Frontal cortex (tissue), 4 donors: Measurements from ENCODE around the gene ERFE. TPM values are rescaled to one million over a fixed set of nuclear protein-coding genes. Genes with fewer than 3 reads are reported as not detected.

Source experiments
- DNase-seq, 2 donors: peaks; one replicate each; pipeline ENCODE4 v3.0.0; 2012; ENCODE audit warnings: low spot score in 2 of 2
- FAIRE-seq: peaks from 2 replicates; lab custom pipeline; 2012; peaks lifted over from hg19 to GRCh38; lab: Jason Lieb, UNC
- total RNA-seq: library from RNA; depleted of rRNA; stranded (reverse); fragments of >200 nt; gene quantifications from one replicate; pipeline ENCODE4 v1.2.3, GENCODE V29; 2014
- donor health status: control.
- donor health status: control.
- donor health status: control.

The ERFE gene
- total RNA-seq, 1 donor from 2014 or later, result 0.82 TPM

DNA sequence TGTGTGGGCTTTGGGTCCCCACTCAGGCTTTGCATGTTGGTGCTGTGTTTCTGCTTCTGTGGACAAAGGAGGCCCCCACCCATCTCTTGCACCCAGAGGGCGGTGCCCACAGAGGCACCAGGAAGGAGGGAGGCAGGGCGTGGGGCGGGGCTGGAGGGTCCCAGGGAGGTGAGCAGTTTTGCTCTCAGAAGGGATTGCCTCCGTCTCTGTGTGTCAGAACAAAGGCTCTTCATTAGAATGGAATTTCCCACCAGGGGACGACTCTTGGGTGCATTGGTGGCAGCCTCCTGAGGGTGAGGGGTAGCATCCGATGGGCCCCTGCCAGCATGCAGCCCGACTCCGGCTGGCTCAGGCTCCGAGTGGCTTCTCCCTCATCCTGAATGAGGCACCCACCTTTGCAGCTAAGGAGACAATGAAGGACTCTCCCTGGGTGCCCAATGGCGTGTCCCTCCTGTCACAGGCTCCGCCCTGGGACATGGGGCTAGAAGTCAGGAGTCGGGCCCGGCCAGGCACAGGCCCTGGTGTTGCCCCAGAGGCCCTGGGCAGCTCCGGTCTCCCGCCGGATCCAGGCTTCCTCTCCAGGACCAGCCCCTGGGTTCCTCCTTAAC, 7.0 kb upstream of the ERFE start:
- DNase-seq, result no peak
- FAIRE-seq, result no peak

DNA sequence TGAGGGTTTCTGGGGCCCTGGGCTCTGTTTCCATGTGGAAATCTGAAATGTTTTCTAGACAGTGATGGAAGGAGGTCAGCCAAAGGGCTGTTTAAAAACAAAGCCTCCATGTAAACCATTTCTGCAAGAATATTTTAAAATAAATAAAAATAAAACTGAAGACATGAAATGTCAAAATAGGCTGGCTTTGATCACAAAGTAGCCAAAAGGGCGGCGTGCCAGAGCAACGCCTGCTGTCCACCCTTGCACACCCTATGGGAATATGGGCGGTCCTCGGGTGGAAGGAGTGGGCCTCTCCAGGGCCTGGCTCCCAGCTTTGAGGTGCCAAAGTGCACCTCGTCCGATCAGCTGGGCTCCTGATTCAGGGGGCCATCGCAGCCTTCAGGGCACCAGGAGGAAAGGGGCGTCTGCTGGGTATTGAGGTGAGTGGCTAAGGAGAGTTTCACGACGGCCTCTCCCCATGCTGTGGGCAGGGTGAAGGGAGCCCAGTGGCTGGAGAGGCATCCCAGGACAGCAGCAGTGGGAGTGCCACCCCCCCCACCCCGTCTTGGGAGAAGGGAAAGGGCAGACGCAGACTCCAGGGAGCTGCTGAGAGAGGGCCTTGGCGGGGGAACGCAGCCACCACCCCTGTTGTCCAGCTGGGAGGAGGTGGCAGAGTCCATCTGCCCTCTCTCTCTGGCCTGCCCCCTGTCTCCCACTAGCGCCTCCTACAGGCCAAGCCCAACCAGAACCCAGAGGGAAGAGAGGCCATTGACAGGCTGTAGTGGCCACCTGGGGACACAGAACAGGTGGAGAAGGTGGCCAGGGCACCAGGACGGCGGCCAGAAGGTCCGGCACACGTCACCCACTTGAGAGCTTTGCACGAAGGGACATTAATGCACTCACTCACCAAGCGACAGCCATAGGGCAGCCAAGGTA, 5.7 kb upstream of the ERFE start:
- FAIRE-seq (no peak), DNase-seq (no peak)

DNA sequence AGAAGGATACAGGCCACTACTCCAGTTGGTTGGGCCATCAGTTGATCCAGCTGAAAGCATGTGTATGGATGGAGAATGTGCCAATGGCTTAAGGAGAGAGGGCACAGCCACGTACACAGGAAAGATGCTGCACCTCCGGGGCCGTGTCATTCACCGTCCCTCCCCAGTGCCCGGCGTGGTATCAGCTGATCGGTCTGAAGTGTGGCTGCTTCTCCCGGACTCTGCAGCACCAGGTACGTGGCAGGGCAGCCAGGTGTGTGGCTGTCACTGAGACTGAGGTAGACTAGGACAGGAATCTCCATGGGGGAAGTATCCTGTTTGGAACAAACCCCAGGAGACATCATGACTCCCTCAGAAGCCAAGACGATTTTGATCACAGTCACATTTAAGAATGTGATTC, 4.2 kb upstream of the ERFE start:
- DNase-seq (no peak), FAIRE-seq (no peak)

DNA sequence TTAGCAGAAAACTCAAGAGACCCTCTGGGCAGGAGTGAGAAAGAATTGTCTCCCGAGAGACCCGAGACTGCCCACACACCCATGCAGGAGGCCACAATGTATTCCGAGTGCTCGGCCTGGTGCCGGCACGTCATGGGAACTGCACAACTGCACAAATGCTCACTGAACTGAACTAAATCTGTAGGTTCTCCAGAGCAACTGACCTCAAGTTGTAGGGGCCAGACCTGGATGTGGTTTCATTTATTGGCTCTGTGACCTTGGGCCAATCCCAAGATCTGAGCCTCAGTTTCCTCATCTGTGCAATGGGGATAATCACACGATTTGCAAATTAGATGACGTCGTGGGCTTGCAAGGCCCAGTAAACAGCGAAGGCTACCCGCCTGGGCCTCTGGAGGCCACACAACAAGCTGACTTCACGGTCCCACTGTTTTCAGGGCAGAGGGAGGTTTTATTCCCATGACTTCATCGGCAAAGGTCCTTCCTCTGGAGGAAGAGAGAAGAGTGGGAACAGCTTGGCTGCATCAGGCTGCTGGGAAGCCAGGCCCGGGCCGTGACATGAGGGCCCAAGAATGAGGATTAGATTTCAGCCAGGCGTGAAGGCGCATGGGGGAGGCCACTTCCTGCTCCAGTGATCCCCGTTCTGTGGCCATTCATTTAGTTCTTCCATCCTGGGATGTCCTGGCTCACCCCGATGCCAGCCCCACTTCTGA, 3.6 kb upstream of the ERFE start:
- FAIRE-seq (no peak), DNase-seq (no peak)

DNA sequence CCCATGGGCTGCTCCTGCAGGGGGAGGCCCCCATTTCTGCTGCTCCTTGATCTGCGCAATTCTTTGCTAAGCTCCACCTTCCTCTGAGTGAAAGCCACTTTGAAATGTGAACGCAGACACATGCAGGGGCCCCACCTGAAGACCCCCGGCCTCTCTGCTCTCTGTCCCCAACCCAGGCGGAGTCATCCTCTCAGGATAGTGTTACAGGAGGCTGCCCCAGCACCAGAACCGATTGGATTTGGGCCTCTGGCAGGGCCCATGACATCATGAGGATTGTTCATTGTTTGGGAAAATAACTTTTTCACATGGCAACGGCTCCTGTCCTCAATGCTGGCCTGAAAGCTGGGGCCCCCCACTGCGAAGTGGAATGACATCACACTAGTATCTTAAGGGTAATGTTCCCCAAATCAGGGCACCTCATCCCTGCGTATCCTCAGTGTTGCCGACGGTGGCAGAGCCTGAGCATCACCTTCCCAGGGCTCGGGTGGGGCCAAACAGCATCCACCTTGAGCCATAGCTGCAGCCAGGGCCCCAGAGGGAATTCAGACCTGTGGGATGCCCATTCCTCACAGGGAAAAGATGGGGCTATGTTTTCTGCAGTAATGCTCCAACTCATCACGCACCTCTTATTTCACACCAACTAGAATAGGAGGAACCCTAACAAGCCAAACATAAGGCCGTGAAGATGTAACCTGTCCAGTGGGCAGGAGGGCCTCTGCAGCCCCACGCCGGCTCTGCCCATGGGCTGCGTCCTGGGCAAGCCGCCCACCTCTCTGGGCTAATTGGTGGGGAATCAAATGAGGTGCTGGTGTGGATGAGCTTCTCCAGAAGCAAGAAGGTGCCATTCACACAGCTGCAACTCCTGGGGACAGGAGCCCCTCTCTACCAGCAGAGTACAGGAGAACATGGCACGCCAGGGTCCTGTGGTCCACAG, 2.7 kb upstream of the ERFE start:
- no peak for FAIRE-seq

DNA sequence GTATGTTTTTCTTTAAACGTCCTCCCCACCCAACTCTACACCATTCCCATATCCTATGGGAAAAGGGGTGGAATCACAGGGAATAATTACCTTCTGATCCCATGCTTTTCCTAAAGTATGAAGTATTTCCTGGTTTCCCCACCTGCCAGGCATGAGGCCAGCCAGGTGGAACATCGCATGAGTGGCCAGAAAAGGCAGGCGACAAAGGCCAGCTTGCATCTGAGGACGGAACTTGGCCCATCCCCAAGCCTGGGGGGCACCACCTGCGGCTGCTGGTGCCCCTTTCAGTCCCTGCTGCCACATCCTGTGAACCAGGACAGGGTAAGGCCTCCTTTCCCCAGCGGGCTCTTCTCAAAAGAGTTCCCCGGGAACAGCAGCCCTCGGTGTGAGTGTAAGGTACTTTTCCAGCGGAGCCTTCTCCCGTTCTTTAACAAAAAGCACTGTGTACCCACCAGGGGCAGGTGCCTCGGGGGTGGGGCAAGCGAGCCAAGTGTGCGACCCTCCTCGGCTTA, 1.2 kb upstream of the ERFE start:
- FAIRE-seq (no peak), DNase-seq (no peak)

More for the DNA sequence above, 2.7 kb upstream of the ERFE start:
- DNase-seq, result no peak

DNA sequence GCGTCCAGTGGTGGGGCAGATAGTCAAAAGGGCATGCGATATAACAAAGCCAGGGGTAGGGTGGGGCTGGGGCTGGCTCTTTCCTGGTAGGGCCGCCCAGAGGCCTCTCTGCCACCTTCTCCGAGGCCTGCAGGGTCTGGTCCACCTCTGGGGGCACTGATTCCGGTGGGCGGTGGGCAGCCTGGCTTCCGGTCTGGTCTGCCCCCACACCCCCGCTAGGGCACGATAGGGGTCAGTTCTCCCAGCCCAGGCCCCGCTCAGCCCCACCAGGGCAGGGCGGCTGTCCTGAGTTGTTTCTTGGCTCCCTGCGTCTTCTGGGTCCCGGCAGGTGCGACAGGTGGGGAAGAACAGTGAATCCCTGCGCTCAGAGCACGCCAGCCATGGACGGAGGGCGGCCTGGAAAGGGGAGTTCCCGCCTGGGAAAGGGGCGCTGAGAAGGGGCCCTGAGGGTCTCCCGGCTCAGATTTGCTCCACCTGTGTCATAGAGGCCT, 707 bp upstream of the ERFE start:
- DNase-seq, result no peak
- FAIRE-seq, result no peak

DNA sequence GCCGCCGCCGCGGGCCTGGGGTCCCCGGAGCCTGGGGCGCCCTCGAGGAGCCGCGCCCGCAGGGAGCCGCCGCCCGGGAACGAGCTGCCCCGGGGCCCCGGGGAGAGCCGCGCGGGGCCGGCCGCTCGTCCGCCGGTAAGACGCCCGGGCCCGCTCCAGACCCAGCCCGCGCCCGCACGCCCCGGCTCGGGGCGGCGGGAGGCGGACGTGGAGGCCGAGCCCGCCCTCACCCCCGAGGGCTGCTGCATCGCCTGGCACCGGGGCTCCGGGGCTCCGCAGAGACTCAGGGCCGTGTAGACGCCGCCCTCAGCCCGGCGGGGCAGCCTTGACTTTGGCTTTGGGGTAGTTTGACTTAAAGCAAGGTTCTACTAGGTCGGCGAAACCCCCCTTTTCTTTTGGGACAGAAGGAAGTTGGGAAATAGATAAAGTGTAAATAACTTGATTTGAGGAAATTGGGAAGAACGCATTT, 335 bp downstream of the ERFE start:
- DNase-seq, result no peak
- no peak for FAIRE-seq

DNA sequence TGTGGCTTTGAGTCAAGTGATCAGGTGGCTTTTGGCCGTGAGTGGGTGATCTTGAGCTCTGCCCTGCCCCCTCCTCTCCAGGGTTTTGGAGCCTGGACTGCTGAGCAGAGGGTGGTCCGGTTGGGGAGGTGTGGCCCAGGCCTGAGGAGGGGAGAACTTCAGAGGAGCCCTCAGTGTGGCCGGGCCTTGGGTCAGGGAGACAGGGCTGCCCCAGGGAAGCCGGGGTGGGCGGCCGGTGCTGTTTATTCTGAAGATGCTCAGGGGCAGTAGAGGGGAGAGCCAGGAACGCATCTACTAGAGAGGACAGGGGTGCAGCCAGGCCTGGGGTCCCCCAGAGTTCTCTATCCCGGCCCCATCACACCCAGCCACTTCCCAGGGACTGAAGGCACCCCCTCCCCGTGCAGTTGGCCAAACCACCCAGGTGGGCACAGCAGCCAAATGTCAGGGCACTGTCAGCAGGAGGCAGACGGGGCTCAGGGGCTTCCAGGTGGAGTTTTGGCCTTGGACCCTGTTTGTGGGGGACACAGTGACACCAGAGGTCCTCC, 963 bp downstream of the ERFE start:
- FAIRE-seq, result no peak
- no peak for DNase-seq

DNA sequence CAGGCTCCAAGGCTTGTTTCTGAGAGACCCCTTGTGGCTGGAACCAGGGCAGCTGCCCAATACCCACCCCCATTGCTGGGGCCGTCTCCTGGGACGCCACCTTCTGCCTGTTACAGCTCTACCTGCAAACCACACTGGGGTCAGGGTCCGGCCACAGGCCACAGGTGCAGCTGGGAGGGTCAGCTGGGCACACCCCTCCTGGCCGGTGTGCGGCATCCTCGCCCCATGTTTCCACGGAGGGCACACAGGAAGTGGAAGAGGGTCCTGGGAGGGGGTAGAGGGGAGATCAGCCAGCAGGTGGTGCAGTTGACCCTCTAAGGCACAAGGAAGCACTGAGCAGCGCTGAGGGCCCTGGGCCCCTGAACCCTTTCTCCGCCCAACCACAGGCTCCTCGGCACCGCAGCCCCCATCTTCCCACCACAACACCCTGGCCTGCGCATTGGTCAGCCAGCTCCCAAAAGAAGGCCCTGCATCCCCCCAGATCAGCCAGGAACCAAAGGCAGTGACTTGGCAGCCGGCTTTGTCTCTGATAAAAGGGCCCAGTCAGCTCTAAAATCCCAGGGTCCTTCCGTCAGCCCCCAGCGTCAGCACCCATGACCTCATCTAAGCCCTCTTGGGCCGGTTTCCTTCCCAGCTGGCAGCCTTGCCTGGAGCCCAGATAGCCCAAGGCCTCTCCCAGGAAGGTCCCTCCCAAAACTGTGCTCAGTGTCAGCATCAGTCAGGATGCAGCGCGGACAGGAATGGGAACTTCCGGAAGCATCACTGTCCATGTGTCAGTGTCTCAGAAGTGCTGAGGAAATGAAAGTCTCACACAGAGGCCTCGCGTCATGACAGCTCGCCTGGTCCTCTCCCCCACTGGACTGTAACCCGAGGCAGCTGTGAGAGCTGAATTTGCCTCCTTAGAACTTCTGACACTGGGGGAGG, 1.7 kb downstream of the ERFE start:
- DNase-seq, result peak in 1 of 2 donors; percentile 70
- FAIRE-seq, result no peak

DNA sequence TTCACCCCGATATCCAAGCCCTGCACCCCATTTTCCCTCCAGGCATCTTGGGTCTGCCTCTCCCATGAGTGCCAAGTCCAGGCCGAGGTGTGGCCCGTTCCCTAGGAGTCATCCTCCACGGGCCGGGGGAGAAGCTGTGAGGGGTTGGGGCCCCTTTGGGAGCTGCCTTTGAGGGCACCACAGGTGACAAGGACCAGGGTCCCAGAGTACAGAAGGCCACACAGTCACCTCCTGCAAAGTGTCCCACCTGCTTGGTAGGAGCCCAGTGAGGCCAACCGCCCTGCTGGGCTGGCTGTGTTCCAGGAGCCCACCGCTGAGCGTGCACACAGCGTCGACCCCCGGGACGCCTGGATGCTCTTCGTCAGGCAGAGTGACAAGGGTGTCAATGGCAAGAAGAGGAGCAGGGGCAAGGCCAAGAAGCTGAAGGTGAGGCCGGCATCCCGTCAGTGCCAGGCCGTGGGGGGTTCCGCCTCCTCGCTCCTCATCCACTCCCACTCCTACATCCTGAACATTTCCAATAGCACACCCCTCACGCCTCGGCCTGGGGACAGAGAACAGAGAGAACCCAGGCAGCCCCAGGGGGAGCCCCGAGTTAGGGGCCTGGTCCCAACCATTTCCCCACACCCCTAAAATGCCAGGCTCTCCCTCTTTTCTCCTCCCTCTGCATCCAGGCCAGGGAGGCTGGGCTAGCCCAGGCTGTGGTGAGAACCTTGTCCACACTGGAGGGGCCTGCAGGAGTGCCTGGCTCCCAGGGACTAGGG, 2.7 kb downstream of the ERFE start:
- FAIRE-seq, result no peak
- no peak for DNase-seq

DNA sequence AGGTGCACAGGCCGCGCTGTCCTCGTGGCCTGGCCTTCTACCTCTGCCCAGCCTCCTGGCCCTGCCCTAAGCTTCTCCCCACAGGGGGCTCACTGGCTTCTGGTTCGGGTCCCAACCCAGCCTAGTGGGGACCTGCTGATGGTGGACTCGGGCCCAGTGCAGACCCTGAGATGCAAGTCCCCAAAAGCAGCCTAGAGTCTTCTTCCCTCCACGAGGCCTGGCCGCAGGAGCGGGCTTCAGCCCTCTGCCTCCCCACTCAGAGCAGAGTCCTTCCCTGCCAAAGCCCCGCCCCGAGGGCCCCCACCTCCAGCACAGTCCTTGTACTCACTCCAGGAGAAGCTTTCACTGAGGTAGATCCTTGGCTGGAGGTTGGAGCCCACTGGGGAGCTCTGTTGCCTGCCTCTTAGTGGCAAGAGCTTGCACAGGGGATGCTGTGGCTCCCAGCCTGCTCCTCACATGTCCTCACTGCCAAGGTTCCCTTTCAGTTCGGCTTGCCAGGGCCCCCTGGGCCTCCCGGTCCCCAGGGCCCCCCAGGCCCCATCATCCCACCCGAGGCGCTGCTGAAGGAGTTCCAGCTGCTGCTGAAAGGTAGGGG, 3.6 kb downstream of the ERFE start:
- DNase-seq (peak in 1 of 2 donors; percentile 10), FAIRE-seq (no peak)

DNA sequence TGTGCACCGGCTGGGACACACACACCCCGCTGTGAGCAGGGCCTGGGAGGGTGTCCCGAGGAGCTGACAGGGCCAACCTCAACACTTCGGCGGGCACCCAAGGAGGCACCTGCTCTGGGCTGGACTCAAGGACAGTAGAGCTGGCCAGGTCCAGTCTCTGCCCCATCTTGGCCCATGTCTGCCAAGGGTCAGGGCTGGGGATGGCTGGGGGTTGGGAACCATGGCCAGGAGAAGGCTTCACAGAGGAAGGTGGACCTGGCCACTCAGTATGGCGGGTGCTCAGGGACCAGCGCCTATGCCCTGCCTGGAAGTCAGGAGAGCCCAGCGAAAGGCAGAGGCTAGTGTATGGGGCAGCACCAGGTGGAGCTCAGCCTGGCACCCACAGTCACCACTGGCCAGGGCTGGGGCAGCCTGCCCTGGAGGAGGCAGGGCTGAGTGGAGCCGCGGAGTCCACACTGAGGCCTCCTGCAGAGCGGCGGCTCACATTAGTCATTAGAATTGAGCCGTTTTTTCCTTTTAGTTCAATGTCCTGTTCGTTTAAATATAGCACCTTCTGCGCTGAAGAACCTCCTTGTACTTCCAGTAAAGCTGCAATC, 4.2 kb downstream of the ERFE start:
- FAIRE-seq, result no peak
- DNase-seq, result peak in 1 of 2 donors; percentile 22

DNA sequence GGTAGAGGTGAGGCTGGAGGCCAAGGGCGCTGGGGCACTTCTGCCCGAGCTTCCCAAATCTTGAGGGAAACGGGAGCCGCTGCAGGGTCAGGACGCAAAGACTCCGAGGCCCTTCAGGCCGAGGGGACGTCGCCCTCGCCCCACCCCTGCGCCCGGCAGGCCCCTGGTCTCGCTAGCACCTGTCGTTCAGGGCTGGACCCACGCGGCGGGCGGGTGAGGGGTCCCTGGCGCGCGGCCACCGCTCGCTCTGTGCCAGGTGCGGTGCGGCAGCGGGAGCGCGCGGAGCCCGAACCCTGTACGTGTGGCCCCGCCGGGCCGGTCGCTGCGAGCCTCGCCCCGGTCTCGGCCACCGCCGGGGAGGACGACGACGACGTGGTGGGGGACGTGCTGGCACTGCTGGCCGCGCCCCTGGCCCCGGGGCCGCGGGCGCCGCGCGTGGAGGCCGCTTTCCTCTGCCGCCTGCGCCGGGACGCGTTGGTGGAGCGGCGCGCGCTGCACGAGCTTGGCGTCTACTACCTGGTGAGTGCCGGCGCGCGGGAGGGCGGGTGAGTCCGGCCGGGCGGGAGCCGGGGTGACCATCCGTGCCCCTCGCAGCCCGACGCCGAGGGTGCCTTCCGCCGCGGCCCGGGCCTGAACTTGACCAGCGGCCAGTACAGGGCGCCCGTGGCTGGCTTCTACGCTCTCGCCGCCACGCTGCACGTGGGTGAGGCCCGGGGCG, 4.9 kb downstream of the ERFE start:
- FAIRE-seq (no peak), DNase-seq (peak; percentile 37 to 62)

DNA sequence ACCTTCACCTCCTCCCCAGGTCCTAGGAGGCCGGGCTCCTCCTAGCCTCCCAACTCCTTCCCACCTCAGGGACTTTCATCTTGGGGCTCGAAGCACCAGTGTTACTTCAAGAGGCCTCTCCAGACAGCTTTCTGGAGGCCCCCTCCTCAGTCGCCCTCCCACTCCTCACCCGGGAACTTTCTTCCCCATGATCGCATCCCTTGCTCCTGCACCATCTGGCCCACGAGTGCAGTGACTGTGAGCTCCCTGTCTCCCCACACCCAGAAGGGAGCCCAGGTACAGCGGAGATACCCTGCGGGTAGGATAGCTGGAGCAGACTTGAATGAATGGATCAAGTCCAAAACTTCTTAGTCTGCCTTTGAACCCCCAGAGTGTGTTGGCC, 6.1 kb downstream of the ERFE start:
- FAIRE-seq, result no peak
- DNase-seq, result no peak
